HG02885 (cell line): ENCODE measurements around the gene MX2.

ENCODE experiments used
- ATAC-seq: cut with Tn5 transposase; IDR thresholded peaks from one replicate; pipeline ENCODE4 v1.9.1; 2021; ENCODE audit warnings: mild to moderate bottlenecking; ENCODE audit not compliant: unreplicated experiment, poor library complexity

MX2 gene

GRCh38 chr21:41362605-41363369 is 960 bp downstream of the MX2 start:
- ATAC-seq = no peak

GRCh38 chr21:41363370-41364270 is 1.8 kb downstream of the MX2 start:
- no peak for ATAC-seq

- no peak for ATAC-seq
These were observed 2.5 kb downstream of the MX2 start for GRCh38 chr21:41364308-41364707.

- no peak for ATAC-seq
These were observed 3.7 kb downstream of the MX2 start for GRCh38 chr21:41365377-41366107.

- ATAC-seq = no peak
These were observed 4.8 kb downstream of the MX2 start for GRCh38 chr21:41366522-41367151.

GRCh38 chr21:41367301-41367944 is 5.6 kb downstream of the MX2 start:
- peak; percentile 21 for ATAC-seq

- ATAC-seq = peak; percentile 73
These were observed 6.3 kb downstream of the MX2 start for GRCh38 chr21:41367945-41368734.

- no peak for ATAC-seq
These were observed 6.9 kb downstream of the MX2 start for GRCh38 chr21:41368735-41369104.

- ATAC-seq = peak; percentile 34
These were observed 7.5 kb downstream of the MX2 start for GRCh38 chr21:41369105-41369919.

GRCh38 chr21:41369920-41370839 is 8.4 kb downstream of the MX2 start:
- peak; percentile 8 for ATAC-seq

- ATAC-seq = no peak
These were observed 9.2 kb downstream of the MX2 start for GRCh38 chr21:41370840-41371684.

- ATAC-seq = no peak
These were observed 9.8 kb downstream of the MX2 start for GRCh38 chr21:41371685-41372030.

GRCh38 chr21:41373253-41373652 is 11.4 kb downstream of the MX2 start:
- ATAC-seq = no peak

- ATAC-seq = no peak
These were observed 11.9 kb downstream of the MX2 start for GRCh38 chr21:41373763-41374162.

- ATAC-seq = no peak
These were observed 12.4 kb downstream of the MX2 start for GRCh38 chr21:41374177-41374712.

GRCh38 chr21:41374867-41375533 is 13.2 kb downstream of the MX2 start:
- no peak for ATAC-seq
